Heart left ventricle (tissue), 16 donors: ENCODE data around the gene DMRTB1. TPM values are rescaled to one million over a fixed set of nuclear protein-coding genes. Genes with fewer than 3 reads are reported as not detected.

ENCODE experiments used
- ATAC-seq, 4 donors: fragments of 200-7000 bp; cut with Tn5 transposase; one replicate each; pipeline ENCODE4 v1.9.1; 2020 to 2022; ENCODE audit warnings: moderate library complexity in 4 of 4, mild to moderate bottlenecking in 3 of 4, moderate number of reproducible peaks in 1 of 4
- DNase-seq, 5 donors: peaks; one replicate each; pipeline ENCODE4 v3.0.0-alpha.2; 2020
- H3K27ac ChIP-seq, 12 donors: fragments of 200-600 bp; sonication (generic) in 4 of 12; one replicate each; pipeline versions ENCODE4 v1.5.0 to v1.8.0; 2016 to 2022; ENCODE audit warnings: mild to moderate bottlenecking in 2 of 12
- H3K27me3 ChIP-seq, 9 donors: fragments of 200-600 bp; sonication (generic) in 2 of 9; one replicate each; pipeline versions ENCODE4 v1.5.1 to v1.8.0; 2016 to 2022; ENCODE audit warnings: mild to moderate bottlenecking in 3 of 9
- H3K36me3 ChIP-seq, 9 donors: fragments of 200-600 bp; sonication (generic) in 2 of 9; one replicate each; pipeline versions ENCODE4 v1.5.0 to v1.8.0; 2018 to 2022; ENCODE audit warnings: mild to moderate bottlenecking in 2 of 9
- H3K4me1 ChIP-seq, 12 donors: fragments of 200-600 bp; sonication (generic) in 4 of 12; one replicate each; pipeline versions ENCODE4 v1.5.0 to v1.8.0; 2016 to 2022; ENCODE audit warnings: mild to moderate bottlenecking in 3 of 12
- H3K4me3 ChIP-seq, 12 donors: fragments of 200-600 bp; sonication (generic) in 4 of 12; one replicate each; pipeline versions ENCODE4 v1.5.0 to v1.8.0; 2017 to 2022; ENCODE audit warnings: mild to moderate bottlenecking in 9 of 12, moderate library complexity in 4 of 12
- H3K9me3 ChIP-seq, 12 donors: fragments of 200-600 bp; sonication (generic) in 4 of 12; one replicate each; pipeline versions ENCODE4 v1.5.0 to v1.8.0; 2016 to 2022; ENCODE audit warnings: mild to moderate bottlenecking in 1 of 12
- CTCF ChIP-seq, 12 donors: fragments of 200-600 bp; sonication (generic) in 4 of 12; IDR thresholded peaks; one replicate each; pipeline versions ENCODE4 v1.5.0 to v1.8.0; 2018 to 2022; ENCODE audit warnings: antibody characterized with exemption in 12 of 12, mild to moderate bottlenecking in 5 of 12
- POLR2A ChIP-seq, 2 donors: fragments of 450-650 bp; IDR thresholded peaks; one replicate each; pipeline ENCODE4 v1.6.1; 2017; ENCODE audit warnings: antibody characterized with exemption in 2 of 2, mild to moderate bottlenecking in 2 of 2, moderate library complexity in 2 of 2
- WGBS, 4 donors: extraction: QIAGEN DNeasy Blood & Tissue Kit in 2 of 4; methylation state at CpG; one replicate each; pipeline versions ENCODE4 v1.1.5 to v1.1.7; 2013 to 2018; 5-methylcytosine and 5-hydroxymethylcytosine counted together
- intact Hi-C, 10 donors: fragments of 100-400 bp; cut with DNase I; formaldehyde crosslinking; loops; one replicate each; pipeline versions ENCODE4 v1.11.1 to v1.14.2; 2022
- polyA plus RNA-seq, 2 donors: library from polyadenylated mRNA; stranded (reverse); fragments of 200-250 nt; gene quantifications; one replicate each; pipeline ENCODE4 v1.2.3, GENCODE V29; 2013
- total RNA-seq, 9 donors: library from RNA; depleted of rRNA in 2 of 9; stranded (reverse); fragments of >200 nt in 2 of 9; fragmentation: NEBNext Ultra II Directional in 3 of 9; extraction: Animal tissue kit (Norgen Biotek cat#: 25700) in 3 of 9; gene quantifications; one replicate each; pipeline versions ENCODE4 v1.1.0 to v1.2.4, GENCODE V29; 2016 to 2023
- donor health status: ischemic (EF 13 %, LVEDD 7.1; RV severe dilation, severe dysfunction).
- donor health status: healthy with polysubstance abuse.
- donor health status: DM: no; HTN: yes; CAD: no.
- donor health status: DM: no; HTN: no; CAD: no.
- donor health status: ischemic (EF 25% LVEDD 6.9; RV normal size, moderate dysfunction).
- donor health status: ischemic (EF 25% LVEDD 5.7; RV mildly dilated, moderate dysfunction).
- donor health status: healthy.
- donor health status: DM: yes; HTN: yes; CAD: no.
- donor health status: ischemic (EF 35%, LVEDD 5.7; RV mildly dilated, moderate dysfunction).
- donor health status: nonischemic (EF 11% LVEDD 7.7; RV severe dilation, severe dysfunction).
- donor health status: DM: yes; HTN: yes; CAD: no.
- donor health status: PGD.
- donor health status: ischemic (EF 29% LVEDD 5.4; RV normal size, mild dysfunction).
- donor health status: nonischemic (EF 23%, LVEDD 6.1; RV moderate dilation, normal function).

Gene DMRTB1
- total and polyA plus RNA-seq, 11 donors, result not detected

DNA sequence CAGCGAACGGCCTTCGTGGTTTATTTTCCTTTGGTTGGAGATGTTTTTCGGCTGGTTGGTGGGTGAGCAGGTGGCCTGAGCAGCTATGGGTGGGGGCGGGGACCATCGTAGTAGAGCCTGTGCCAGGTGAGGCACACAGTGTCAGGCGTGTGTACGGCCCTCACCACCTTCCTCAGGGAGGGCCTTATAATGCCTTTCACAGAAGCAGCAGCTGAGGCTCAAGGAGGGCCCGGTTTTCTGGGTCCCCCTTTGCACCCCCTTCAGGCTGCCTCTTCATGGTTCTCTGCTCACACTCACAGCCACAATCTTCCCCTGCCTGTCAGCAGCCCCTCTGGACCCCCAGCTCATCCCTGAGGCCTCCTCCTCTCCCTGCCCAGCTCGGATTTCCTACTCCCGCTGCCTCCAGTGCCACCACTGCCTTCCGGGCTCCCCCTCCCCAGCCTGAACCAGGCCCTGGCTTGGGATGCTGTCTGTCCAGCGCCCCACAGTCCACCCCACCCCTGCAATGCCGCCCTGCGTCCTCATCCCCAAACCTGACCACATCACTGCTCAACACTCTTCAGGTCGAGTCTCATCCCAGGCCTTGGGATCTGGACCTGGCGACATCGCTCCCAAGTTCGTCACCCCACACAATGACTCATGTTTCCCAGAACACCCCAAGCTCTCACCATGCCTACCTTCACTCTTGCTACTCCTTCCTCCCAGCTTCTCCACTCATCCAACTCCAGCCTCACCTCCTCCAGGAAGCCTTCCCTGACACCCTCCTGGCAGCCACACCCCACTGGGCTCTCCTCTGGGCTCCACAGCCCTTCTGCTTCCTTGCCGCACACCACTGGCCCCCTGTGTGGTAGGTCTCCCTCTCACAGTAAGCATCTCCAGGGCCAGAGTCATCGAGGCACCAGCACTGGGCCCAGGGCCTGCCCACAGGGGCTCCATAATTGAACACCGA, 53.9 kb downstream of the DMRTB1 start:
- WGBS, 4 donors, result 71 to 88% (median 76%) methylated on average over 21 to 22 of the region's 22 CpGs
- DNase-seq (peak in 2 of 5 donors; percentile 13 to 21), ATAC-seq (no peak)
- no peaks in the 10 kb centered on the region for H3K27me3 ChIP-seq
- intact Hi-C loops, result no loop called here
- peak overlapping the region in 1 of 12 donors; percentile 70 for H3K27ac ChIP-seq
- H3K36me3 ChIP-seq, result no peaks in the 10 kb centered on the region
- H3K4me3 ChIP-seq, result no peak overlapping the region
- H3K4me1 ChIP-seq, result peaks cover 0 to 24% (median 2%) of the 10 kb centered on the region in 12 donors
- no peaks in the 10 kb centered on the region for H3K9me3 ChIP-seq
- TF ChIP-seq CTCF (IDR thresholded peaks at IDR 0.05) (no peak), POLR2A (IDR thresholded peaks at IDR 0.05) (no peak)

DNA sequence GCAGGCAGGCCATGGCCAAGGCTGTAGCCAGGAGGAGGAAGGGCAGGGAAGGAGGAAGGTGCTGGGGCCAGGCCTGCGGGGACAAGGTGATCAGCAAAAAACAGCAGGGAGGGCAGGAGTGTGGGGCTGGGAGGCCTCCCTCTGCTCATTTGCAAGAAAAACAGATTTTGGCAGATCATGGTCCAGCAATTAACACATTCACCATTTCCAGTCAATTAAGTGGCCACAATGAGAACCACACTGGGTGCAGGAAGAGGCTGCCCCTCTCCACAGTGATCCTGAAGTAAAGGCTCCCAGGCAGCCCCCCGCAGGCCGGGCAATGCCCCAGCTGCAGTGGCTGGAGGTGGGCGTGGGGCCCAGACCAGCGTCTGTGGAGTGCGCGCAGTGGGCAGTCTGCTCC, 54.6 kb downstream of the DMRTB1 start:
- intact Hi-C loops, result no loop called here
- Histone ChIP-seq H3K36me3 (no peaks in the 10 kb centered on the region), H3K4me1 (peaks cover 0 to 28% (median 2%) of the 10 kb centered on the region in 12 donors), H3K27ac (no peak overlapping the region), H3K9me3 (no peaks in the 10 kb centered on the region), H3K27me3 (no peaks in the 10 kb centered on the region), H3K4me3 (no peak overlapping the region)
- DNase-seq, result peak in 1 of 5 donors; percentile 15
- TF ChIP-seq CTCF (IDR thresholded peaks at IDR 0.05) (no peak), POLR2A (IDR thresholded peaks at IDR 0.05) (no peak)
- ATAC-seq, result no peak
- 95 to 98% (median 97%) methylated on average over 5 to 7 of the region's 7 CpGs for WGBS, 4 donors

DNA sequence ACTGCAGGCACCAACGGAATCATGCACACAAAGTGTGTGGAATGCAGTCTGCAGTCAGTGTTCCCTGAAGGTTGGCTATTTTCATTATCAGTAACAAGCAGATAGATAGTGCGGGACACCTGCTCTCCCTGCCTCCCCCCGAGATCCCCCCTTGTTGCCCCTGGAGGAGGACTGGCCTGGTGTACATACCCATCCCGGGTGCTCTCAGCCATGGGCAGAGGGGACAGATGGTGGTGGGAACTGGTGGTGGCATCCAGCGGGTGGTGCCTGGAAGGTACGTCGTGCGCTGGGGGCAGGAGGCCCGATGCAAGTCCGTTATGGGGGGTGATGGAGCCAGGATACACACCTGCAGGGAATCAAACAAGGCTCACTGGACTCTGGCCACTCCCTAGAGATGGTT, 55.2 kb downstream of the DMRTB1 start:
- WGBS, 4 donors, result 86 to 89% (median 87%) methylated on average over 10 of the region's 10 CpGs
- intact Hi-C loops, result no loop called here
- DNase-seq (peak in 1 of 5 donors; percentile 51), ATAC-seq (no peak)
- TF ChIP-seq POLR2A (IDR thresholded peaks at IDR 0.05), result no peak
- no peak for TF ChIP-seq CTCF (IDR thresholded peaks at IDR 0.05)
- Histone ChIP-seq H3K27ac (no peak overlapping the region), H3K9me3 (no peaks in the 10 kb centered on the region), H3K4me3 (no peak overlapping the region), H3K36me3 (no peaks in the 10 kb centered on the region), H3K4me1 (peaks cover 0 to 33% (median 4%) of the 10 kb centered on the region in 12 donors), H3K27me3 (no peaks in the 10 kb centered on the region)

GRCh38 chr1:53516181-53516580, 57.0 kb downstream of the DMRTB1 start:
- H3K36me3 ChIP-seq, result no peaks in the 10 kb centered on the region
- TF ChIP-seq CTCF (IDR thresholded peaks at IDR 0.05) (no peak), POLR2A (IDR thresholded peaks at IDR 0.05) (no peak)
- 96 to 97% (median 96%) methylated on average over 7 of the region's 7 CpGs for WGBS, 4 donors
- ATAC-seq, result no peak
- H3K4me1 ChIP-seq, result peaks cover 0 to 36% (median 7%) of the 10 kb centered on the region in 12 donors
- no peak overlapping the region for H3K4me3 ChIP-seq
- H3K27ac ChIP-seq, result no peak overlapping the region
- H3K9me3 ChIP-seq, result no peaks in the 10 kb centered on the region
- DNase-seq, result peak in 1 of 5 donors; percentile 58
- intact Hi-C loops, result no loop called here
- no peaks in the 10 kb centered on the region for H3K27me3 ChIP-seq
